ENCODE data around the gene PPP4R4.
"Not testable (repeated sequence)": the region's sequence is repeated elsewhere in the genome, so short reads cannot be mapped to it uniquely, and the experiment has no call there.

PPP4R4 gene

DNA sequence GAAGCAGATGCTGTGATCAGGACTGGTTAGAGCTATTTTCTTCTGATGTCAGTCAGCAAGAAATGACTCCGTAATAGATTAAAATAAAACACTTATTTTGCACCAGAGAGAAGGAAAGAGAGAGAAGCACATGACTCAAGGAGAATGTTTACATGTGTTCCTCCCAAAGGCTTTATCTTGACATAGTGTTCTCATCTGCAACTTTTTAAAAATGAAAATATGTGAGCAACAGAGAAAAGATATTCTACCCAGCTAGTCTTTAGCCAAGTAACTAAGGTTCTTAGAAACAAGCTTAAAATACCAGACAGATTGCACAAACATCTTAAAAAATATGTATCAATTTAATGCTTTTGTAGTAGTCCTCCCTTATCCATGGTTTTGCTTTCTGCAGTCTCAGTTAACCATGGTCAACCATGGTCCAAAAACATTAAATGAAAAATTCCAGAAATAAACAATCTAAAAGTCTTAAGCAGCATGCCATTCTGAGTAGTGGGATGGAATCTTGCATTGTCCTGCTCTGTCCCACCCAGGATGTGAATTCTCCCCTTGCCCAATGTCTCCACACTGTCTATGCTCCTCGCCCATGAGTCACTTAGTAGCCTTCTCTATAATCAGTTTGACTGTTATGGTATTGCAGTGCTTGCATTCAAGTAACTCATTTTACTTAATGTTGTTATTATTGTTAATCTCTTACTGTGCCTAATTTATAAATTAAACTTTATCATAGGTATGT is 109.0 kb downstream of the PPP4R4 start:
- no peak for DNase-seq

DNA sequence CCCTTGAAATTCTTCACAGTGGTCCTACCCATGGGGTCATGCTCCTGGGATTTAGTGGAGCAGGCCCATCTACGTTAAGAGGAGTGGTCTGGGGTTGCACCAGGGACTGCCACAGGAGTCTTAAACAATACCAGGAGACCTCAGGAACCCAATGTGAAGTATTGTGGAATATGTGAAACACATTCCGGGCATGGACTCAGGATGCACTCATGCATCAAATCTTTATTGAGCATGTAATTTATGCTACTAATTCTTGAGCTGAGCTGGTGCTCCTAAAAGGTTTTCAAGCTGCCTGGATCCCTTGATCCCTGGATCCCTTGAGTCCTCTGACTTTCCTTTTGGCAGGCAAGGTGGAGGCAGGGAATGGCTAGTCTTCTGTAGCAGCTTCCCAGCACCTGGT is 110.1 kb downstream of the PPP4R4 start:
- DNase-seq = no peak

DNA sequence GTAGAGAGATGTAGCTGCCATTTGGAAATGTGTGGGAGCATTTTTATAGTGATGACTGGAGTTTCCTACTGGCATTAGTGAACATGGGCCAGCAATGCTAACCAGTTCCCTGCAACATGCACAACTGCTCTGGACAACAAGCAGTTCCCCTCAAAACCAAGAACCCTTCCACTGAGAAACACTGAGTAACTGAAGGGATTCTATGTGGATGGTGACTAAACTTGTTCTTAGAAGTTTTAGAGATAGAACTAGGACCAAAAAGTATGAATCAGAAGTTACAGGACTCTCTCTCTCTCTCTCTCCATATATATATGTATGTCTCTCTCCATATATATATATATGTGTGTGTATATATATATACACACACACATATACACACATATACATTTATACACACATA is 111.0 kb downstream of the PPP4R4 start:
- DNase-seq = no peak

DNA sequence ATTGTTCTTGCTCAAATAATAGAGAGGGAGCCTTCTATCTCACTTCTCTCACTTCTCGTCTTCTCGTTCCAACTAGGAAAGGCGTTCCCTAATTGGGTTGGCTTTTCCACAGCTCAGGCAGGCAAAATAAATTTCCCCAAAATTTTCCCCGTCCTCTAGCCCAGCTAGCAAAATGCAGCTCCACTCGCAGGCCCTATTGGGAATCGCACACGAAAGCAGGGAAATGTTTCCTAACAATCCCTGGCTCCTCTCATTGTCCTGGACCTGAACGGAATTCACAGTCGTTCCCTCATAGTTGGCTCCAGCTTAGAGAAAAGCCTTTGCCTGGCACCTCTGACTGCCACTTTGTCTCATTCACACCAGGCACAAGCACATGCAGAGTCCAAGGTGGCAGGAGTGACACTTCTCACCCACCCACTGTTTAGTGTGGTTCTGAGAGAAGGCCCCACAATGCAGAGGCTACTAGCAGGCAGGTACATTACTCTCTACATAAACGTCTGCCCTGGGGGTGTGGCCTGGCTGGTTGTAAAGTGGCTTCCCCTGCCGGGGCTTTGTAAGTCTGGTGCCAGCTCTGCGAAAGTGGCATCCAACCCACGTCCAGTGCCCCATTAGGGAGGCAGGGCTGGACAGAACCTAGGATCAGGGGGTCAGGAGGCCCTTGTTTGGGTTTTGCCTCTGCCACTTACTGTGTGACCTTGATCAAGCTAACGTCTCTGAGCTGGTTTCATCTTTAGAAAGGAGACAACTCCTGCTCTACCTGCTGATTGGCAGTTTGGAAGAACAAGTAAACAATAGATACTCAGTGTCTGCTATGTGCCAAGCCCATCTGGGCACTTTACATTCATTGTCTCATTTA is 114.7 kb downstream of the PPP4R4 start:
- DNase-seq = no peak

DNA sequence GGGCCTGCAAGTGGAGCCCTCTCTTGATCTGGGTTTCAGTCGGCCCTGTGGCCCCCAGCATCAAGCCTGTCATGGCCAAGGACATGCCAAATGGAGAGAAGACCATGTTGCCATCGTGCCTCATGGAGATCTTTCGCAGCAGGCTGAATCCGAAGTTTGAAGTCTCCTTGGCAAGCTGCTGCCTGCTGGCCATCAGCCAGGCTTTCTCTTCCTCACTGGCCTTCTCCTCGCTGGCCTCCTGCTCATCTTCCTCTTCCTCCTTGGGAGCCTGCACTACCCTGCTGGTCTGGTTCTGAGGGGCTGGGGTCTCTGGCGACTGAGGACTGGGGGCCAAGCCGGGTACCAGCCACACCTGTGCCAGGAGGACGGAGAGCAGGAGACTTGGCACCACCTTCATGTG is 116.1 kb downstream of the PPP4R4 start:
- DNase-seq = no peak

DNA sequence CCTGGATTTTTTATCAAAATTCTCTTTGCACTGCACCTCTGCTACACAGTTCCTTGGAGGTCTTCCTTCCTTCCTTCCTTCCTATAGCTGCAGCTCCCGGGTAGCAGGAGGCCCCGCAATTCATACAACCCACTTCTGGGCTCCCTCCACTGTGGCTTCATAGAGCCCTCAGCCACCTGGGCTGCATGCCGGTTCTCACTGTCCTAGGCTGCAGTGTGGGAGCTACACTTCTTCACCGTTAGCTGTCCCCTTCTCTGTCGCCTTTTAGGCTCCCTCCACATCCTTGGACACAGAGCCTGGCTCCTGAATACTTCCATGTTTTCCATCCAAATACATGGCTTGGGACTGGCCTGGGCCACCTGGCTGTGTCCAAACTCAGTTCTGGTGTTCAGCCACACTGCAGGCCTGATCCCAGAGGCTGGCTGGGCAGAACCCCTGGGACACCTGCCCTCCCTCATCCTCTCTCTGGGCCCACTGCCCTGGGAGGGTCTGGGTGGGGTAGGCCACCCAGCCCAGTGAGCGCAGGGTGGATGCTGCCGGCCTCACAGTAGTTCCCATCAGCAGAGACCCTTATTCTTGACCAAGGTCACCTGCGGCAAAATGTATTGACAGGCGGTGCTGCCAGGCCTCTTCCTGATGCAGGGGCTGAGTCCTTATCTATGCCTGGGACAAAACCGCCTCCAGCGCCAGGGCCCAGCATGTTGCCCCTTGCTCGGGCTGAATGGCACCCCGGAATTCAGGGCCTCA is 117.2 kb downstream of the PPP4R4 start:
- DNase-seq = no peak

DNA sequence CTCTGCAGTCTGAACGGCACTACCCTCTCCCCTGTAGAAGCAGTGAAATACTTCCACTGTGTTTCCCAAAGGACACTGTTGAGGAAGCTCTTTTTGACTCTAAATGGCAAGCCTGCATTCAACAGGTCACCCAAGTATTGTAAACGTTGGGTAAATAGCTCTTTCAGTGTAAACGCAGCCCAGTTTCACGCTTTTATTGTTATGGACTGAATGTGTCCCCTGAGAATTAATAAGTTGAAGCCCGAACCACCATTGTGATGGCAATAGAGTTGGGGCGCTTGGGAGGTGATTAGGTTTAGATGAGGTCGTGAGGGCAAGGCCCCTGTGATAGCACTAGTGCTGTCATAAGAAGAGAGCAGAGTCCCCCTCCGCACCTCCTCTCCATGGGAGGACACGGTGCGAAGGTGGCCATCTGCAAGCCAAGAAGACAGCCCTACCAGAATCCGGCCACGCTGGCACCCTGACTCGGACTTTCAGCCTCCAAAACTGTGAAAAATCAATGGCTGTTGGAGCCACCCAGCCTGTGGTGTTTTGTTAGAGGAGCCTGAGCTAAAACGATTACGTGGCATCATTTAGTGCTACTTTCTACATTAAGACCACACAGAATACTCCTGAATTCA is 117.9 kb downstream of the PPP4R4 start:
- no peak for DNase-seq

DNA sequence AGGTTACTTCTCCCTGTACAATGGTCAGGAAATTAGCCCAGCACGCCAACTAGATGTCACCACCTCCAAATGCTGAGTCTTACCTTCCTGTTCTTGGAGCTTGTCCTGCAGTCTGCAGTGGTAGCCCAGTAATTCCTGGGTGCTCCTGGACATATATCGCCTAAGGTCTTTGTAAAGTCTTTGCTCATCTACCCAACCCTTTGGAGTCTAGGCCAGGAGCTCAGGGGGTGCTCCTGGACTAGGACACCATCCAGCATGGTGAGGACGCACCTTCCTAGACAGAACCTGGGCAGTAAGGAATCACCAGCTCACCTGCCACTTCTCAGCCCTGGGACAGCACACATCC is 118.4 kb downstream of the PPP4R4 start:
- no peak for DNase-seq

DNA sequence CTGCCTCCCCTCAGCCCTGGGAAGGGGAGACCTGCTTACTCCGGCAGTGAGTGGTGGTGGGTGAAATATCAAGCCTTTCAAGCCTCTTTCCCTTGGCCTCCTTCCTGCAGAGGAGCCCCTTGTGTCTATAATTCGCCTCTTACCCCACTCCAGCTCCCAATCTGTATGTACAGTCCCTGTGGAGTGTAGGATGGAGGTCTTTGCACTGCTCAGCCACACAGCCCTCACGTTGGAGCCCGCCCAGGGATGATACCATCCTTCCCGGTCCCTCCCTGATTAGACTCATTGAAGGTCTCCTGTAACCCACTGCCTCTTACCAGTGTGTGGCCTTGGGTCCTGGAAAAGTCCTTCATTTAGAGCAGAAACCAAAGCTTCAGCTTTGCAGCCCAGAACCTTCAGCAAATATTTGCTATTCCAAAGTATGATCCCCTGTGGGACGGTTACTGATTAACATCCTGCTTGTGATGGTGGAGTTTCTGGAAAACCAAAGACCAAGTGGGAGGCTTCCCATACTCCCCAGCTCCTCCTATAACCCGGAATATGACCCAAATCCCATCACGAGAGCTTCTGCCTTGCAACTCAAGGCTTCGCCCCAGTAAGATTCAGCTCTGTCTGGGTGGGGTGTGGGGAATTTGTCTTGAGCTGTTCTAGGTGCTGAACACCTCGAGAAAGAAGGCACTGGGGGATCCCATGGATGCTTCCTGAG is 118.9 kb downstream of the PPP4R4 start, which contains the start of gene SERPINA10:
Gene SERPINA10, minus strand, starts transcription at position 397 of the 706 bp plus-strand sequence. CDS start 2,675 bp downstream, outside the sequence.
- DNase-seq = no peak

DNA sequence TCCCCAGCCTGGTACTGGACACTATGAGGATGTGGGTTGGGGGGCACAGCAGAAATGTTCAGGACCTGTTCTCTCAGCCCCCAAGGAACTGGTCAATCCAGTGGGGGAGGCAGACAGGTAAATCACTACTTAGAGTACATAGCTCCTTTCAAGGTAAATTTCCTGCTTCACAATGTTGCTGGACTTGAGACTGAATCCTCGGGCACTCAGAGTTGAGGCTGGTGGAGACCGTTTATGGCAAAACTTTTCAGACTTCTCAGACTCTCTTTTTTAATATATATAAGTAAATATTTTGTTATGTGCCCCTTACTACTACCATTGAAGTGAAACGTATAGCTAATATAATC is 119.4 kb downstream of the PPP4R4 start:
- DNase-seq = no peak

DNA sequence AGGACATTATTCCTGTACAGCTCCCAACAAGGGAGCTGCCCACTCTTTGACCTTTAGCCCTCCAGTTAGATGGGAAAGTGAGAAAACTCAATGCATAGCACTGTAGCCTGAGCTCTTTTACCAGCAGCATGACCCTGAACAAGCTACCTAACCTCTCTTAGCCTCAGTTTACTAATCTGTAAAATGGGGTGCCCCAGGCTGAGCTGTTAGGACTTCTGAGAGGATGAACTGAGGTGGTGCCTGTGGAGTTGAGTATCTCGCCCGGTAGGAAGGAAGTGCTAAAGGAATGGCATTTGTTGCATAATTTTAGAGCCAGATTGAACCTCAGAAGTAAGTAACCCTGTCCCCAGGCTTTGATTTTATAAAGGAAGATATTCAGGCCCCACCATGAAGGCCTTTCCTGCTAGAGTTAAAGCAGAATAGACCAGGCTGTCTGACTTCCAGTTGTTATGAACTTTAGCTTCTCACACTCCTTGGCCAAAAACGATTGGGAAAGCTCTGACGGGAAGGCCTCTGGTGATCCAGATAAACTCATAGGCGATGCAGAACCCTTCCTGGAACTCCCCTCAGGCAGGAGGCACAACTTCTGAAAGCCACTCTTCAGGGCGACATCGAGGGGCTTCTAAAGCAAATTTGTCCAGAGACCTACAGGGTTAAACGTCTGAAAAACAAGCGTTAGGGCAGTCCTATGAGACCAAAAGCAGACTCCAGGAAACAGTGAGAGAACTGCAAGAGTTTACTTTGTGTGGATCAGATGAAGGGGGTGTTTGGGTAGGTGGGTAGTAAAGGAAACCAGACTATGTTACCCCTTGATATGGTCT is 121.4 kb downstream of the PPP4R4 start:
- DNase-seq = no peak

DNA sequence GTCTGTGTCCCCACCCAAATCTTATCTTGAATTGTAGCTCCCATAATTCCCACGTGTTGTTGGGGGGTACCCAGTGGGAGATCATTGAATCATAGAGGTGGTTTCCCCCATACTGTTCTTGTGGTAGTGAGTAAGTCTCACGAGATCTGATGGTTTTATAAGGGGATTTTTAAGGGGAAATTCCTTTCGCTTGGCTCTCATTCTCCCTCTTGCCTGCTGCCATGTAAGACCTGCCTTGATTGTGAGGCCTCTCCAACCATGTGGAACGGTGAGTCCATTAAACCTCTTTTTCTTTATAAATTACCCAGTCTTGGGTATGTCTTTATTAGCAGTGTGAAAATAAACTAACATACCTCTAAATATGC is 122.0 kb downstream of the PPP4R4 start:
- not testable (repeated sequence) for DNase-seq

DNA sequence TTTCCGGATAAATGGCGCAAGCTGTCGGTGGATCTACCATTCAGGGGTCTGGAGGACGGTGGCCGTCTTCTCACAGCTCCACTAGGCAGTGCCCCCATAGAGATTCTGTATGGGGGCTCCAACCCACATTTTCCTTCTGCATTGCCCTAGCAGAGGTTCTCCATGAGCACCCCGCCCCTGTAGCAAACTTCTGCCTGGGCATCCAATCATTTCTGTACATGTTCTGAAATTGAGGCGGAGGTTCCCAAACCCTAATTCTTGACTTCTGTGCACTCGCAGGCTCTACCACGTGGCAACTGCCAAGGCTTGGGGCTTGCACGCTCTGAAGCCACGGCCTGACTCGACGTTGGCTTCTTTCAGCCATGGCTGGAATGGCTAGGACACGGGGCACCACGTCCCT is 124.0 kb downstream of the PPP4R4 start:
- DNase-seq = no peak

DNA sequence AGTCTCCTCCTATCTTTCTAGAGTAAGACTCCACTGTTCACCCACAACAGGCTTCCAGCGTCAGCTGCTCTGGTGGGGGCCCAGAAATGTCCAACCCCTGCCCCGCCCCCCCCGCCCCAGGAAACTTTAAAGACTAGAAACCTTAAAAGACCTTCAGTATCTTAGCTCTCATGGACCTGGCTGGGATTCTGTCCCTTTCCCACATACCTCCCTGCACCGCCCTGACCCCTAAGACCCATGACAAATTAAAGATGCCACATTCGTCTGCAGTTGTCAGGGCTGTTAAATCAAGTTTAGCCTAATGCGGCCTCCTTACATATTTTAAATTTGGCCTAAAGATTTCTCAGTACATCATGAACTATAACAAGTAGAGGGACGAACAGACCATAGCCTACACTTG is 129.0 kb downstream of the PPP4R4 start:
- DNase-seq = no peak

DNA sequence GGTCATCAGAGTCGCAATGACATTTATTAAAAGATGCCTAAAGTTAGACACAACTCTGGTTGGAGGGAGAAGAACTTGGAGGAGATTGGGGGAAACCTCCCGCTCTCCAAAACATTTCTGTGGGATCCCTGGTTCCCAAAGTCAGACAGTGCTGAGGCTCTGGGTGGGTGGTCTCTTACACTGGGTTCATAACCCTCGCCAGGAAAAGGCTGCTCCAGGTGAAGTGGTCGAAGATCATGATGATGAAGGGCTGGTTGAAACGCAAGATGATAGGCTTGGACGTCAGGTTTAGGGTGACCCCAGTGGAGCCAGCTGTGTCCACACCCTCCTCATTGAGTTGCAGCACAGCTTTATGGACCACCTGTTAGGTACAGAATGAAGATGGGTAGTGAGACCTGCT is 130.1 kb downstream of the PPP4R4 start:
- DNase-seq = no peak

DNA sequence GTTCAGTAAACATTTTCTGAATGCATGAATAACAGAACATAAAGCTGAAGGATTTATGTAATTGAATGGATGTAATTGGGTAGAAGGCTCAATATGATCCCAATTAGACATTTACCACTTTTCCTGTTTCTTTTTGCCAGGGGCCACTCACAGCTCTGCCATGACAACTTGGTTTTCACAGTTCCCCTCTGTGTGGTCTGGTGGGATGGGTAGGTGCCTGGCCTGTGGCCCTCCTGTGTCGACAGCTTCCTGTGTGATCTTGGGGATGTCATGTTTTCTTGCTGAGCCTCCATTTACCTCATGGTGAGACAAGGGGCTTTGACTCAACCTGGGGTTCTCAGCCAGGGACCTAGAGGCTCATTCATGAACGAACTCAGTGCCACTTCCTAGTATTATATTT is 131.5 kb downstream of the PPP4R4 start:
- DNase-seq = no peak

DNA sequence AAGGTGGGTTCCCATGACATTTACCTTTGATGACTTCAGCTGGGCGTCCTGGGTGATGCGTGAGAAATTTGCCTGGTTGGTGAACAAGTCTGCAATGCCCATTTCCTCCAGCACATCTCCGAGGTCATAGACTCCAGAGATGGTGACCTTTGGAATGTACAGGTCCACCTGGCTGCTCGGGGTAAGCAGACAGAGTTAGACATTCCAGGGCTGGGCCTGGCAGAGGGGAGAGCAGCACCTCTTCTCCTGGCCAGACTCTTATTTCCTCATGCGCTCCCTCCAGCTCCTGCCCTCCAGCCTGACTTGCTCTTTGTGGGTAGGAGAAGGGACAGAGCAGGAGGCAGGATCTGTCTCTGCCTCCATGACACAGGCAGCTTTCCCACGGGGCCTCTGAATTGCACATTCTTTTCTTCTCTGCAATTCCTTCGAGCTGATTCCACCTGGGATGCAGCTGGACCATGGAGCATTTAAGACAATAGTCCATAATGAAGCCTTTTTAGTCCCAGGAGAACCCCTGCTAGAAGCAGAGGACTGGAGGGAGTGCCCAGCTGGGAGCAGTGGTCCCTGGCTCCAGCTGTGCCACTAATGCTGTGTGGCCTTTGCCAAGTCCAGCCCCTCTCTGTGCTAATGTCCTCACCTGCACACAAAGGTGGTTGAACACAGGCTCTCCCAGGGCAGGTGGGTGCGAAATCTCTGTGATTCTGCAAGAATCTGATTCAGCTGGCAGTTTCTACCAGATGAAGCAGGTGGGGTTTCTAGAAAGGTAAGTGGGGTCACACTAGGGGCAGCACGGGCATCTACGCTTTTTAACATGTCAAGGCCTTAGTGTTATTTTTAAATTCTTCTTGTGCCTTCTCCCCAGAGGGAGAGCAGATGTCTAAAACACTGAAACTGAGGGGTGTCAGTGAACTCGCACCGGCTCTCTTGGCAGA is 132.2 kb downstream of the PPP4R4 start:
- no peak for DNase-seq

DNA sequence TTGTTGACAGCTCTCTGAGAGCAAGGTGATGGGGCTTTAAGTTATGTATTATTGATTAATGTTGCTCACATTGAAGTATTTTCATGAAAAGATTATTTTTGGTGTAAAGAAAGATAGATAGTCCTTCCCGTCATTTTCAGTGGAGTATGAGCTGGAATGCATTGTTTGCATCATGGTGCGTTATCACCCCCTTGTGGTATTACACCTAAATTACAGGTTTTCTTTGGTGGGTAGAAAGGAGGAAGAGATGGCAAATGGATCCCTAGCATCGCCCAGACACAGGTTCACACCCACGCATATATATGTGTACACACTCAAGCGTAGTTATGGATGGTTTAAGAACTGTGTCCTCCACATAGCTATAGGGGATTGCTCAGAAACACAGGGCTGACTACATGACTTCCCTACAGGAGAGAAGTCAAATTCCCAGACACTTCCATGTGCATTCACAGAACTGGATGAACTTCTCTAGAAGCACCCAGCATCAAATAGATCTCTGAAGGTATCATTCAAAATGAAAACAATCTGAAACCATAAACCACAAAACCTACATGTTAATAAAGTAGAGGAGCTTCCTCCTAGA is 133.4 kb downstream of the PPP4R4 start:
- peak; percentile 22 for DNase-seq

DNA sequence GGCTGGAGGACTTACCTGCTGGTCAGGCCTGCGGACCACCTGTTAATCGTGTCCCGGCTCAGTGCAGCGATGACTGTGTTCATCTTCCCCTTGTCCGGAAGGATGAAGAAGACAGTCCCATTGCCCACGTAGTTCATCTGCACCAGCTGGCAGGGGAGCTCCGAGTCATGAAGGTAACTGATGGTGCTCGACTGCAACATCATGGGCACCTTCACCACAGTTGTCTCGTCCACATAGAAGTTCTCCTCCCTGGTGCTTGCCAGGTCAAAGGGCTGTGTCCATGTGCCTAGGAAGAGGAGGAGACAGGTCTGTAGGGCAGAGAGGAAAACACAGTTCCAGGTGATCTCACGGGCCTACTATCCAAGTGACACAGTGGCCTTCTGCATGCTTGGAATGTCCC is 135.6 kb downstream of the PPP4R4 start:
- DNase-seq = no peak

DNA sequence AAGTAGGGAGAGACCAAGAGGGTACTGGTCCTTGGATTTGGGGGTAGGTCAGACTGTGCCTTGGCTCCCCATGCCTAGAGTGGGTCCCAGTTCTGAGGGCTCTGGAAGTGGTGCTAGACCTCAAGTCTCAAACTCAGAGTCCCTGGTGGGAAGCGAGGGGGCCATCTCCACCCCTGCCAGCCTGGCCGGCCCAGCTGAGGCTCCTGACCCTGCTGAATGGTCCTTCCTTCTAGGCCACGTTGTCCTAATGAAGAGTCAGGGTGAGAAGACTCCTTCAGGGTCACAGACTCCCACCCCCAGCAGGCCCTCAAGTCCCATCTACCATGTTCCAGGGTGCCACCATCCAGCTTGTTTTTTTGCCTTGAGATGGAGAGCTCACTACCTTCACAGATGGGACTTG is 136.1 kb downstream of the PPP4R4 start:
- DNase-seq = no peak

Data from activated CD4-positive, alpha-beta T cell treated with anti-CD3 and anti-CD28 coated beads, Interleukin-10, Interleukin-2, amounts not matched to agents 100 ng/mL and 50 ng/mL, durations not matched to agents 16 hours and 8 hours (primary cell).